Measurements from ENCODE around the gene LRRTM3.

Gene LRRTM3

GRCh38 chr10:66934711-66935110 lies 8.9 kb downstream of the LRRTM3 start:
- no peak for DNase-seq (ENCODE audit: low spot score)

- no peak for DNase-seq (ENCODE audit: low spot score)
These were observed 15.1 kb downstream of the LRRTM3 start for GRCh38 chr10:66940965-66941364.

- DNase-seq (ENCODE audit: low spot score), result no peak
These were observed 15.7 kb downstream of the LRRTM3 start for GRCh38 chr10:66941491-66941890.

GRCh38 chr10:66942407-66942806 lies 16.6 kb downstream of the LRRTM3 start:
- DNase-seq (ENCODE audit: low spot score), result no peak

GRCh38 chr10:66943590-66943989 lies 17.8 kb downstream of the LRRTM3 start:
- DNase-seq (ENCODE audit: low spot score), result no peak

- DNase-seq (ENCODE audit: low spot score), result no peak
These were observed 26.1 kb downstream of the LRRTM3 start for GRCh38 chr10:66951896-66952295.

GRCh38 chr10:66958466-66958865 lies 32.6 kb downstream of the LRRTM3 start:
- DNase-seq (ENCODE audit: low spot score), result no peak

GRCh38 chr10:66964946-66965345 lies 39.1 kb downstream of the LRRTM3 start:
- no peak for DNase-seq (ENCODE audit: low spot score)

- no peak for DNase-seq (ENCODE audit: low spot score)
These were observed 54.5 kb downstream of the LRRTM3 start for GRCh38 chr10:66980246-66980815.

GRCh38 chr10:66981361-66982052 lies 55.7 kb downstream of the LRRTM3 start:
- DNase-seq (ENCODE audit: low spot score), result no peak

GRCh38 chr10:66982053-66982420 lies 56.2 kb downstream of the LRRTM3 start:
- DNase-seq (ENCODE audit: low spot score), result no peak

- no peak for DNase-seq (ENCODE audit: low spot score)
These were observed 57.1 kb downstream of the LRRTM3 start for GRCh38 chr10:66982792-66983474.

- DNase-seq (ENCODE audit: low spot score), result no peak
These were observed 57.6 kb downstream of the LRRTM3 start for GRCh38 chr10:66983475-66983818.

GRCh38 chr10:66990143-66990830 lies 64.5 kb downstream of the LRRTM3 start:
- no peak for DNase-seq (ENCODE audit: low spot score)

- DNase-seq (ENCODE audit: low spot score), result no peak
These were observed 71.2 kb downstream of the LRRTM3 start for GRCh38 chr10:66996996-66997395.

- no peak for DNase-seq (ENCODE audit: low spot score)
These were observed 74.1 kb downstream of the LRRTM3 start for GRCh38 chr10:66999762-67000545.

- no peak for DNase-seq (ENCODE audit: low spot score)
These were observed 78.9 kb downstream of the LRRTM3 start for GRCh38 chr10:67004690-67005089.

GRCh38 chr10:67005981-67006380 lies 80.1 kb downstream of the LRRTM3 start:
- DNase-seq (ENCODE audit: low spot score), result no peak

GRCh38 chr10:67011480-67011879 lies 85.6 kb downstream of the LRRTM3 start:
- DNase-seq (ENCODE audit: low spot score), result no peak

- DNase-seq (ENCODE audit: low spot score), result no peak
These were observed 86.1 kb downstream of the LRRTM3 start for GRCh38 chr10:67011981-67012380.

GRCh38 chr10:67015225-67015624 lies 89.4 kb downstream of the LRRTM3 start:
- no peak for DNase-seq (ENCODE audit: low spot score)

- DNase-seq (ENCODE audit: low spot score), result no peak
These were observed 91.4 kb downstream of the LRRTM3 start for GRCh38 chr10:67017218-67017617.
